Memory B cell (primary cell): Measurements from ENCODE around the gene TRPM7.
"Not testable (repeated sequence)": the region's sequence is repeated elsewhere in the genome, so short reads cannot be mapped to it uniquely, and the experiment has no call there.

Source experiments
- ATAC-seq: fragments of 150-1000 bp; cut with Tn5 transposase; 2 replicates; pipeline ENCODE4 v1.10.0; 2021; ENCODE audit warnings: low read depth, mild to moderate bottlenecking, moderate library complexity
- DNase-seq, 2 donors: peaks; one replicate each; pipeline ENCODE4 v3.0.0; 2022; ENCODE audit warnings: low spot score in 2 of 2
- H3K27ac Mint-ChIP-seq: one replicate; pipeline ENCODE4 v1.8.0; 2022; ENCODE audit warnings: mild to moderate bottlenecking, moderate library complexity, mixed read lengths
- H3K27me3 Mint-ChIP-seq: one replicate; pipeline ENCODE4 v1.8.0; 2022; ENCODE audit warnings: mixed read lengths
- H3K36me3 Mint-ChIP-seq: one replicate; pipeline ENCODE4 v1.8.0; 2022; ENCODE audit warnings: mild to moderate bottlenecking, mixed read lengths
- H3K4me1 Mint-ChIP-seq: one replicate; pipeline ENCODE4 v1.8.0; 2022; ENCODE audit warnings: mixed read lengths
- H3K4me3 Mint-ChIP-seq: one replicate; pipeline ENCODE4 v1.8.0; 2022; ENCODE audit warnings: mild to moderate bottlenecking, moderate library complexity, mixed read lengths
- H3K9me3 Mint-ChIP-seq: one replicate; pipeline ENCODE4 v1.8.0; 2022; ENCODE audit warnings: mixed read lengths

TRPM7 gene

GRCh38 chr15:50686469-50687301, at the start of gene TRPM7:
TRPM7 (minus strand) TSS chr15:50686797; CDS start chr15:50686533, 264 bp downstream.
- no peaks in the 10 kb centered on the region for H3K9me3 Mint-ChIP-seq
- DNase-seq (peak; percentile 88), ATAC-seq (peak; percentile 83)
- H3K36me3 Mint-ChIP-seq = peaks cover 4% of the 10 kb centered on the region
- H3K27me3 Mint-ChIP-seq = no peaks in the 10 kb centered on the region
- peak within 1 kb of the TSS; percentile 98 for H3K4me3 Mint-ChIP-seq
- H3K4me1 Mint-ChIP-seq = peaks cover 24% of the 10 kb centered on the region
- H3K27ac Mint-ChIP-seq = peak within 1 kb of the TSS; percentile 99

- ATAC-seq (no peak), DNase-seq (no peak)
- Mint-ChIP-seq H3K27ac (no peak overlapping the region), H3K4me1 (no peaks in the 10 kb centered on the region), H3K9me3 (peaks cover 1% of the 10 kb centered on the region), H3K36me3 (peaks cover 36% of the 10 kb centered on the region), H3K4me3 (no peak overlapping the region), H3K27me3 (no peaks in the 10 kb centered on the region)
Observed at GRCh38 chr15:50735156-50735555, 48.6 kb upstream of the TRPM7 start.

- ATAC-seq = no peak
- Mint-ChIP-seq H3K36me3 (peaks cover 15% of the 10 kb centered on the region), H3K9me3 (no peaks in the 10 kb centered on the region), H3K4me3 (no peak overlapping the region), H3K4me1 (no peaks in the 10 kb centered on the region), H3K27me3 (no peaks in the 10 kb centered on the region), H3K27ac (no peak overlapping the region)
- no peak for DNase-seq
Observed at GRCh38 chr15:50726315-50726714, 39.7 kb upstream of the TRPM7 start.

GRCh38 chr15:50718700-50719125, 32.1 kb upstream of the TRPM7 start:
- ATAC-seq = no peak
- peaks cover 21% of the 10 kb centered on the region for H3K36me3 Mint-ChIP-seq
- H3K27ac Mint-ChIP-seq = peak overlapping the region; percentile 45

GRCh38 chr15:50712018-50712417, 25.4 kb upstream of the TRPM7 start:
- H3K27ac Mint-ChIP-seq = peak overlapping the region; percentile 10
- H3K4me3 Mint-ChIP-seq = no peak overlapping the region
- H3K9me3 Mint-ChIP-seq = no peaks in the 10 kb centered on the region
- no peaks in the 10 kb centered on the region for H3K4me1 Mint-ChIP-seq
- ATAC-seq = no peak
- DNase-seq = no peak
- H3K27me3 Mint-ChIP-seq = no peaks in the 10 kb centered on the region
- H3K36me3 Mint-ChIP-seq = peaks cover 6% of the 10 kb centered on the region

More at GRCh38 chr15:50718700-50719125, 32.1 kb upstream of the TRPM7 start:
- Mint-ChIP-seq H3K4me3 (no peak overlapping the region), H3K4me1 (no peaks in the 10 kb centered on the region), H3K27me3 (no peaks in the 10 kb centered on the region), H3K9me3 (no peaks in the 10 kb centered on the region)
- DNase-seq = no peak

- Mint-ChIP-seq H3K9me3 (no peaks in the 10 kb centered on the region), H3K36me3 (peaks cover 3% of the 10 kb centered on the region), H3K27me3 (no peaks in the 10 kb centered on the region), H3K4me3 (no peak overlapping the region), H3K27ac (no peak overlapping the region), H3K4me1 (no peaks in the 10 kb centered on the region)
- no peak for ATAC-seq
- DNase-seq = no peak
Observed at GRCh38 chr15:50710585-50710984, 24.0 kb upstream of the TRPM7 start.

- no peaks in the 10 kb centered on the region for H3K27me3 Mint-ChIP-seq
- DNase-seq (no peak), ATAC-seq (no peak)
- H3K36me3 Mint-ChIP-seq = peaks cover 3% of the 10 kb centered on the region
- H3K27ac Mint-ChIP-seq = no peak overlapping the region
- H3K9me3 Mint-ChIP-seq = no peaks in the 10 kb centered on the region
- no peaks in the 10 kb centered on the region for H3K4me1 Mint-ChIP-seq
- no peak overlapping the region for H3K4me3 Mint-ChIP-seq
Observed at GRCh38 chr15:50707878-50708427, 21.4 kb upstream of the TRPM7 start.

GRCh38 chr15:50702762-50703334, 16.3 kb upstream of the TRPM7 start:
- H3K27me3 Mint-ChIP-seq = no peaks in the 10 kb centered on the region
- no peaks in the 10 kb centered on the region for H3K9me3 Mint-ChIP-seq
- H3K4me1 Mint-ChIP-seq = no peaks in the 10 kb centered on the region
- peaks cover 6% of the 10 kb centered on the region for H3K36me3 Mint-ChIP-seq
- no peak for DNase-seq
- H3K4me3 Mint-ChIP-seq = no peak overlapping the region
- no peak for ATAC-seq
- H3K27ac Mint-ChIP-seq = peak overlapping the region; percentile 14

GRCh38 chr15:50698101-50698500, 11.5 kb upstream of the TRPM7 start:
- no peaks in the 10 kb centered on the region for H3K9me3 Mint-ChIP-seq
- no peak for ATAC-seq
- no peak overlapping the region for H3K4me3 Mint-ChIP-seq
- DNase-seq = no peak
- H3K27ac Mint-ChIP-seq = no peak overlapping the region
- H3K27me3 Mint-ChIP-seq = no peaks in the 10 kb centered on the region
- peaks cover 2% of the 10 kb centered on the region for H3K4me1 Mint-ChIP-seq
- H3K36me3 Mint-ChIP-seq = peaks cover 5% of the 10 kb centered on the region

- peak overlapping the region; percentile 53 for H3K27ac Mint-ChIP-seq
- no peak overlapping the region for H3K4me3 Mint-ChIP-seq
- DNase-seq = no peak
- no peaks in the 10 kb centered on the region for H3K9me3 Mint-ChIP-seq
- peaks cover 5% of the 10 kb centered on the region for H3K36me3 Mint-ChIP-seq
- H3K4me1 Mint-ChIP-seq = peaks cover 2% of the 10 kb centered on the region
- no peaks in the 10 kb centered on the region for H3K27me3 Mint-ChIP-seq
- ATAC-seq = no peak
Observed at GRCh38 chr15:50697109-50697797, 10.7 kb upstream of the TRPM7 start.

- not testable (repeated sequence) for H3K4me1 Mint-ChIP-seq, ATAC-seq, H3K9me3 Mint-ChIP-seq, DNase-seq, H3K27me3 Mint-ChIP-seq, H3K36me3 Mint-ChIP-seq, H3K4me3 Mint-ChIP-seq
- peak overlapping the region; percentile 38 for H3K27ac Mint-ChIP-seq
Observed at GRCh38 chr15:50694634-50695165, 8.1 kb upstream of the TRPM7 start.

GRCh38 chr15:50687302-50687902, 805 bp upstream of the TRPM7 start:
- H3K27me3 Mint-ChIP-seq = no peaks in the 10 kb centered on the region

GRCh38 chr15:50685976-50686468, 575 bp downstream of the TRPM7 start:
- Mint-ChIP-seq H3K9me3 (no peaks in the 10 kb centered on the region), H3K27me3 (no peaks in the 10 kb centered on the region), H3K4me1 (peaks cover 30% of the 10 kb centered on the region), H3K4me3 (peak overlapping the region; percentile 98), H3K27ac (peak overlapping the region; percentile 99), H3K36me3 (peaks cover 6% of the 10 kb centered on the region)
- ATAC-seq (peak; percentile 66), DNase-seq (peak; percentile 65 to 68)

More at GRCh38 chr15:50687302-50687902, 805 bp upstream of the TRPM7 start:
- Mint-ChIP-seq H3K4me3 (peak overlapping the region; percentile 98), H3K27ac (peak overlapping the region; percentile 99), H3K9me3 (no peaks in the 10 kb centered on the region), H3K36me3 (peaks cover 4% of the 10 kb centered on the region), H3K4me1 (peaks cover 22% of the 10 kb centered on the region)
- DNase-seq (no peak), ATAC-seq (no peak)
